GM21367 (cell line): ENCODE measurements around the gene NUTM2A.
"Not testable (repeated sequence)": the region's sequence is repeated elsewhere in the genome, so short reads cannot be mapped to it uniquely, and the experiment has no call there.

Experiments used
- ATAC-seq: cut with Tn5 transposase; IDR thresholded peaks from one replicate; pipeline ENCODE4 v1.9.1; 2021; ENCODE audit not compliant: unreplicated experiment

The NUTM2A gene

GRCh38 chr10:87225148-87225547 is at the start of gene NUTM2A:
Gene NUTM2A (plus strand): TSS chr10:87225448. CDS start chr10:87225831, 383 bp downstream.
- ATAC-seq: not testable (repeated sequence)

- not testable (repeated sequence) for ATAC-seq
Observed at GRCh38 chr10:87177587-87177986, 47.7 kb upstream of the NUTM2A start.

- not testable (repeated sequence) for ATAC-seq
Observed at GRCh38 chr10:87184421-87184820, 40.8 kb upstream of the NUTM2A start.

GRCh38 chr10:87186016-87186415 is 39.2 kb upstream of the NUTM2A start:
- not testable (repeated sequence) for ATAC-seq

- ATAC-seq: not testable (repeated sequence)
Observed at GRCh38 chr10:87187573-87187972, 37.7 kb upstream of the NUTM2A start.

- ATAC-seq: not testable (repeated sequence)
Observed at GRCh38 chr10:87191841-87192240, 33.4 kb upstream of the NUTM2A start.

GRCh38 chr10:87200924-87201323 is 24.3 kb upstream of the NUTM2A start:
- ATAC-seq: peak; percentile 52

GRCh38 chr10:87204801-87205200 is 20.4 kb upstream of the NUTM2A start:
- not testable (repeated sequence) for ATAC-seq

GRCh38 chr10:87206922-87207321 is 18.3 kb upstream of the NUTM2A start:
- ATAC-seq: not testable (repeated sequence)

- not testable (repeated sequence) for ATAC-seq
Observed at GRCh38 chr10:87210309-87210708, 14.9 kb upstream of the NUTM2A start.

GRCh38 chr10:87211848-87212247 is 13.4 kb upstream of the NUTM2A start:
- not testable (repeated sequence) for ATAC-seq

GRCh38 chr10:87213150-87213765 is 12.0 kb upstream of the NUTM2A start:
- not testable (repeated sequence) for ATAC-seq

- not testable (repeated sequence) for ATAC-seq
Observed at GRCh38 chr10:87213806-87214205, 11.4 kb upstream of the NUTM2A start.

GRCh38 chr10:87216120-87216519 is 9.1 kb upstream of the NUTM2A start:
- ATAC-seq: not testable (repeated sequence)

GRCh38 chr10:87219370-87219769 is 5.9 kb upstream of the NUTM2A start:
- not testable (repeated sequence) for ATAC-seq

- ATAC-seq: not testable (repeated sequence)
Observed at GRCh38 chr10:87222789-87223188, 2.5 kb upstream of the NUTM2A start.

- ATAC-seq: not testable (repeated sequence)
Observed at GRCh38 chr10:87228247-87228646, 3.0 kb downstream of the NUTM2A start.

GRCh38 chr10:87229211-87229610 is 4.0 kb downstream of the NUTM2A start:
- not testable (repeated sequence) for ATAC-seq

- ATAC-seq: not testable (repeated sequence)
Observed at GRCh38 chr10:87234854-87235253, 9.6 kb downstream of the NUTM2A start.

GRCh38 chr10:87237244-87237643 is 12.0 kb downstream of the NUTM2A start:
- not testable (repeated sequence) for ATAC-seq

- not testable (repeated sequence) for ATAC-seq
Observed at GRCh38 chr10:87239346-87239808, 14.1 kb downstream of the NUTM2A start.

GRCh38 chr10:87242192-87242591 is 16.9 kb downstream of the NUTM2A start:
- ATAC-seq: not testable (repeated sequence)

- not testable (repeated sequence) for ATAC-seq
Observed at GRCh38 chr10:87247335-87247734, 22.1 kb downstream of the NUTM2A start.
